Hematopoietic multipotent progenitor cell treated with erythropoietin and hydrocortisone succinate and interleukin-3 and kit ligand, for 8 days (in vitro differentiated cells): ENCODE measurements around the gene ATG10.
"Not testable (repeated sequence)": the region's sequence is repeated elsewhere in the genome, so short reads cannot be mapped to it uniquely, and the experiment has no call there.

ENCODE experiments used
- DNase-seq: peaks from one replicate; pipeline ENCODE4 v3.0.0-alpha.2; 2015

Gene ATG10

DNA sequence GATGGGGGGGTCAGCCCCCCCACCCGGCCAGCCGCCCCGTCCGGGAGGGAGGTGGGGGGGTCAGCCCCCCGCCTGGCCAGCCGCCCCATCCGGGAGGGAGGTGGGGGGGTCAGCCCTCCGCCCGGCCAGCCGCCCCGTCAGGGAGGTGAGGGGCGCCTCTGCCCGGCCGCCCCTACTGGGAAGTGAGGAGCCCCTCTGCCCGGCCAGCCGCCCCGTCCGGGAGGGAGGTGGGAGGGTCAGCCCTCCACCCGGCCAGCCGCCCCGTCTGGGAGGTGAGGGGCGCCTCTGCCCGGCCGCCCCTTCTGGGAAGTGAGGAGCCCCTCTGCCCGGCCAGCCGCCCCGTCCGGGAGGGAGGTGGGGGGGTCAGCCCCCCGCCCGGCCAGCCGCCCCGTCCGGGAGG is 168.0 kb downstream of the ATG10 start:
- not testable (repeated sequence) for DNase-seq

DNA sequence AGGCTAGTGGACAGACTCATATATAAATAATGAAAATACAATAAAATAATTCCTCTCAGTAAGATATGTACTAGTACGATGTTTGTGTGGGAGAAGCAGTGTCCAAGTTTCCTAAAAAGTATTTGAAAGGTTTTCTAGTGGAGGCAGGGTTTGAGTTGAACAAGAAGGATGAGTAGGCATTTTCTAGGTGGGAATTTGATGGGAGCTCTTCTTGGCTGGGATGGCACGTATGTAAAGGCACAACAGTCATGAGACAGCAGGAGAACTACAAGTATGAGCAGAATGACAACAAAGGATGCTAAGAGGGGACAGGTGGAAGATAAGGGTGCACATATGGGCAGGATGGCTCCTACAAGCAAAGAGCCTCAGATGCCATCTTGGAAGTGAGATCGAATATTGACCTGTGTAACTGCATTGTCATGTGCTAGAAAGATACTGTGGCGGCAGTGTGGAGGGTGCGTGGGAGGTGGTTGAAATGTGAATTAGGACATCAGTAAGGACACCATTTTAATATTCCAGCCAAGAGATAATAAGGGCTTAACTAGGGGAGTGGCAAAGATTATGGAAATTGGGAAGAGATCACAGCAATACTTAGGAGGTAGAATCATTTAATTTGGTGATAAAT is 170.5 kb downstream of the ATG10 start:
- no peak for DNase-seq

DNA sequence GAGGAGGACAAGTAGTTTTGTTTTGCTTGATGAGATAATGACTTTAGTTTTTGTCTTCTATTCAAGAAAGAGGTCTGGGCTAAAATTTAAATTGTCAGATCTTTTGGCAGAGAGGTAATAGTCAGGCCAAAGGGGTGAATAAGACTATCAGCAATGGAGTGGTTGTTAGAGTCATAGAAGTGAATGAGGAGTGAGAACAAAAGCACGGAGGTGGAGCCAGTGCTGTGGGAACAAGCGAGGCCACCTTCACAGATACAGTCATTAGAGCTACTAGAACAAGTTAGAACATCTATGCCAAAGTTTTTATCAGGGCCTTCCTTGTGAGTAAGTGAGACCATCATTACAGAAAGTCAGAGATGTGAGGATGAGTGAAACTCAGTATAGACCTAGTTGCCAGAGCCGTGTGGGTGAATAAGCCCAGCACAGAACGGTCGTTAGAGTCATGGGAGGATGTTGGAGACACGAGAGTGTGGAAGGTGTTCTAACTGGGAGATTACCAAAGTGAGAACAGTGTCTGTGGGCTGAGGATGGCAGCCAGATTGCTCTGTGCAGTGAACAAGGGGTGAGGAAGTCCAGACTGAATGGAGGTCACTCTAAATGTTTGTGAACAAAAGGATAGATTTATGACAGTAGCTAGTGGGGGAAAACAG is 171.2 kb downstream of the ATG10 start:
- DNase-seq, result no peak

DNA sequence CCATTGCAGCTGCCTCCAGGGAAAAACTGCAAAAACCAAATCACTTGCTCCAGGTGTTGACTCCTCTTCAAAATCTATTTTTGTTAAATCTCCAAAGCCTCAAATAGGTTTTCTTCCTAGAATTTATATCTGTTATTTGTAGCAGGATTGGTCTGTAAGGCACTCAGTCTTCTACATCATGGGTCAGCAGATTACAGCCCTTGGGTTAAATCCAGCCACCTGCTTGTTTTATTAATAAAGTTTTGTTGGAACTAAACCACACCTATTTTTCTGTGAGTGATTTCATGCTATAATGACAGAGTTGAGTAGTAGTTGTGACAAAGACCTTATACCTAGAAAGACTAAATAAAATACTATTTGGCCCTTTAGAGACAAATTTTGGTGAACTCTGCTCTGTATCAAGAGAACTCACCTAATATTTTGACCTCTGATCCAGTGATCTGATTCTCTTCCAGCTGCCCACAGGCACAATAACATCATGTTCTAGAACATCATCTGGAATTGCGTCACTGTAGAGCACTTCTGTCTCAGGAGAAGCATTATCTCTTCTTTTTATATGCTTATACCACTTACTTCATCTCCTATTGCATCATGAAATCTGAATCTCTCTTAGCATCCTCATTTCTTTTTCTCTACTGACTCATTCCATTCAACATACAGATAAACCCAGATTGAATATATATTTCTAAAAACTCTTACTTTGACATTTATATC is 176.2 kb downstream of the ATG10 start:
- no peak for DNase-seq

DNA sequence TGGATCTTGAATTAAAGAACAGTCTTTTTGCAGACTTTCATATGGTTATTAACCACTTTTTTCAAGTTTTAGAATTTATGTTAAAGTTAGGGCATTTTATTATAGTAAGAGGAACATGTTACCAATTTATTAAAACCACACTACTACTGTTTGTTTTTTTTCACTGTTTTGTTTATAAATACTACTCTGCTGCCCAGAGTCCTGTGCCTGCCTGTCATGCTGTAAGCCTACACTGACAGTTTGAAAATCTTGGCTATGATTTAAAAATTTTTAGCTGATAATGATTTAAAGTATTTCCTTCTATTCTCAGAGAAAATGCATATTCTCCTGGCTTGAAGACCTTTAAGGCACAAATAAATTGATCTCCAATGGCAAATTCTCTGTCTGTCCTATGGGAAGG is 177.6 kb downstream of the ATG10 start:
- no peak for DNase-seq

DNA sequence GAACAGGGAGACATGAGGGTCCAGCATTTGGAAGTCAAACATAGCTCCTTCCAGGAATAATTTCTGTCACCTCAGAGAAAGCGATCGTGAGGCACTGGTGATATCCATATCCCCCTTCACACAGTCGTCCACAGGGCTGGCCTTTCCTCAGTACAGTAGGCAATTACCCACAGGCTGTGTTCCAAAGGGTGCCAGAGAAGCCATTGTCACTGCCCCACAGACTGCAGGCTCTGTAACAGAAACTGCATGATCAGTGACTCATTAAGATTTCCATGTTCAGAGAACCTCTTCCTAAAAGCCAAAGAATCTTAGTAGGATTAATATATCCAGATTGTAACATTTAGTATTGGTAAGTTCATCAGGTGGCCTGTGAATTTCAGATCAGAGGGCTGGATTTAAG is 178.7 kb downstream of the ATG10 start:
- DNase-seq, result no peak

DNA sequence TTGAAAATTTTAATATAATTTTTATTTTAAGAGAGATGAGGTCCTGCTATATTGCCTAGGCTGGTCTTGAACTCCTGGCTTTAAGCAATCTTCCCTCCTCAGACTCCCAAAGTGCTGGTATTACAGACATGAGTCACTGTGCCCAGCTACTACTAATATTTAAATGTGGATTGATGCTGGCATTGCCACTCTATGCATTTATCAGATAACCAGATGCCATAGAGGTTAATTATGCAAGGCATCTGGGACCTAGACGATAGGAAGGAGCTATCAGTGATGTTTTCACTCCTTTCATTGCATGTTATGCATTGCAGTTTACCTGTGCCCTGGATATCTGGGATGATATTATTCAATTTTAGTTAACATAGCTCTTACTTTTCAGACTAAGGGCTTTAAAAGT is 179.4 kb downstream of the ATG10 start:
- DNase-seq, result peak; percentile 6

DNA sequence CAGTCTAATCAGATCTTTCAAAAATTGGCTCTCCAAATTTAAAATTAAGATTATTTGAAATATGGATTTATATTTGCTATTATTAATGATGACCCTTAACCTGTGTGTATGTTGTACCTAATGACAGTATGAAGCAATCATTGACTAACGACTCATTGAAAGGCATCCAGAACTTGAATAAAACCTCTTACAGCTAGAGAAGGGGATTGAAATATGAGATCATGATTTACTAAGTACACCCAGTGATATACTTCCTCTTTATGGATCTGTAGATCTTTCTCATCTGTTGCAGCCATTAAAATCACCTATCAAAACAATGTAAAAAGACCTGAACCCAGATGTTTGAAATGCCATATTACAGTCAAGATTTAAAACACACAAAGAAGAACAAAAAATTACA is 179.8 kb downstream of the ATG10 start:
- no peak for DNase-seq

DNA sequence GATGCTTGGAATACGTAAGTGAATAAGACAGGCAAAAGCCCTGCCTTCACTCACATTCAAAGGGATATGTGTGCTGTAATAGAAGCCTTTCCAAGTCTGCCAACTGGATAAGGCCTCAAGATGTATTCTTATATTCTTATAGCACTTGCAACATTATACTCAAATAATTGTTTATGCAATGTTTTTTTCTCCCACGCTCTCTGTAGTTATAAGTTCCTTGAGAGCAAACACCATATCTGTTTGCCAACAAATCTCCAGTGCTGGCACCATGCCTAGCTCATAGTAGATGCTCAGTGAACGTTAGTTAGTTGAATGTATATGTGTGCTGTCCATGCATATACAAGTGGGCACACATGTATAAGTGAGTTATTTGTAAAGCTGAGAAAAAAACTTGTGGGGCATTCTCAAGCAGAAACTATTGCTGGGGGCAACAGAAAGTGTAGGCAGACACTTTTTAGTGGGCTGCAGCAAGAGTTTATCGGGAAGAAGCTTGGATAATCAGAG is 181.2 kb downstream of the ATG10 start:
- no peak for DNase-seq

DNA sequence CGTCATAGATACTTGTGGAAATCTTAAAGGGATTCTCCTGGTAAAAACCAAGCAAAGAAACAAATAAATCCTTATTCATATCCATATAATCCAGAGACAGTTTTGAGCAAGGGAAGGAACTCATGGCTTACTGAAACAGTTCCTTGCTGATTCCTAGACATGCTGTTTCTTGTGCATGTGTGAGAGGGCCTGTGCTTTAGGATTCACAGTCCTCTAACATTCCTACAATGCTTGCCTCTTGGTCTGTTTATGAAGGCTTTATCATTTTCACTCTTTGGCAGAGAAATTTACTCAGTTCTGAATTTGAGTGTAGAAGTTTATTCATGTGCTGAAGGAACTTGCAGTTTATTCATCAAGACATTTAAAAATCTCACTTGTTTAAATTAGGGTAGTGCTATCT is 183.0 kb downstream of the ATG10 start:
- DNase-seq, result no peak

DNA sequence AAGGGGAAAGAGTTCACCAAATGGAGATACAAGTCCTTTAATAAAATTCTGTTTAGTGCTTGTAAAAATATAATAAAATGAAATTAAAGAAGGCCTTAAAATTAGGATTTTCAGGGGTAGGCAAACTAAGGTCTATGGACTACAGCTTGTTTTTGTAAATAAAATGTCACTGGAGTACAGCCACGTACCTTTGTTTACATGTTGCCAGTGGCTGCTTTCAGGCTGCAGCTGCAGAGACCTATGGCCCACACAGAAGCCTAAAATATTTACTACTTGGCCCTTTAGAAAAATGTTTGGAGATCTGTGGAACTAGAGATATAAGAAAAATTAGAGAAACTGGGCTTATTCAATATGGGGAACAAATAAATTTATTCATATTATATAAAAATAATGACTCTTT is 183.5 kb downstream of the ATG10 start:
- DNase-seq, result no peak

DNA sequence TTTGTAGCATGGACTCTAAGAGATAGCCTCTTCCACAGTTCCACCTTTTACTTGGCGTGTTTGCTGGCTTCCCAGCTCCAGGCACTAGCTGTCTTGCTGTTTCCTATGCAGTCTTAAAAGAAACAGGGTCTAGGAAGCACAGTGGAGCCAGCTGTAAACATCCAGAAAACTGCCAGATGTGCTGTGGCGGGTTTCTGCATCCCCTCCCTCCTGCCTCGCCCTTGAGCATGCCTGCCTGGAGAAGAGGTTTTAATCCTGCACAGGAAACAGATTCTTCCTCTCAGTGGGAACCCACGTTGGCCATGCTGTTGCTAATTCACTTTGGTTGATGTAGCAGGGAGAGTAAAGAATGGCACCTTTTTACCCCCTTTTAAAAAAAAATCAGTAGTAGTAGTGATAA is 185.1 kb downstream of the ATG10 start:
- DNase-seq, result no peak

DNA sequence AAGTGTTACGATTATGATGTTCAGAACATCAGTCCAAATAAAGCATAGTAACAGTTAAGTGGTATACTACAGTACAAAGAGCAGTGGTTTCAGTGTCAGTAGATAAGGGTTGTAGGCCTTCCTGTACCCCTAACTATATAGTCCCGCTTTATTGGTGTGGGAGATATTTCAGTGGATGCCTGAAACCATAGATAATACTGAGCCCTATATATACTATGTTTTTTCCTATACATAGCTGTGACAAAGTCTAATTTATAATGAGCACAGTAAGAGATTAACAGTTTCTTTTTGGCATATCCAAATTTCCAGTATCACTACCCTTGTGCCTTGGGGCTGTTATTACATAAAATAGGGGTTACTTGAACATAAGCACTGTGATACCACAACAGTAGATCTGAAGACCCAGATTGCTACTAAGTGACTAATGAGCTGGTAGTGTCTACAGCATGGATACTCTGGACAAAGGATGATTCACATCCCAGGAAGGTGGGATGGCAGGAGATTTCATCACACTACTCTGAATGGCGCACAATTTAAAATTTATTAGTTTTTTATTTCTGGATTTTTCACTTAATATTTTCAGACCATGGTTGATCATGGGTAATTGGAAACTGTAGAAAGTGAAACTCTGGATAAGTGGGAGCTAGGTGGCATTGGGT is 187.1 kb downstream of the ATG10 start:
- no peak for DNase-seq

DNA sequence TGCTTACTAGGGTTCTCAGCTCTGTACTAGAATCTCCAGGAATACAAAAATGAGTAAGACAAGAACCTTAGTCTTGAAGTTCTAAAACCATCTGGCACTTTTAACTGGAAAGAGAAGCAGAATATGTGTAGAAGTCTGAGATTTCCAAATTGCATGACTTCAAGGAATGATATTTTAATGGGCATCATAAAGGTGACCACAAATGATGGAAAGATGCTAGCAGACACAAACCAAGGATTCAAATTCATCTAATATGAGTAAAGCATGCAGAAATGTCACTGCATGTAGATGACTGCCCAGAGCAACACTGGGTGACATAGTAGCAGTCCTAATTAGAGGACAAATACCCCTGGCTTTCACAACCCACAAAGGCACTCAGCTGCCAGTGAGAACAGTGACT is 189.1 kb downstream of the ATG10 start:
- DNase-seq, result no peak

DNA sequence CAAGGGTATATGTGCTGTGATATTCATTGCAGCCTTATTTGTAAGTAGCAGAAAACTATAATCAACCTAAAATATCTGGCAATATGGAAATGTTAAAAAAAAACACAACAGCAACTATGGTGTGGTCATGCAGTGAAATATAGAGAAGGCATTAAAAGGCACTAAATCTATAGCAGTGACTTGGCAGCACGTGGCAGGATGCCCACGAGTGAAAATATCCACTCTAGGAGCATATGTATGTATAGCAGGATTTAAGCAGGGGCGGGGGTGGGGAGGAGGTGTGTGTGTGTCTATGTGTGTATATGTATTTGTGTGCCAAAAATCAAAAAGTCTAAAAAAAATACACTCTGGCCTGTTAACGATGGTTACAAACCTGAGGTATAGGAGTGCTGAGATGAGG is 190.8 kb downstream of the ATG10 start:
- no peak for DNase-seq

DNA sequence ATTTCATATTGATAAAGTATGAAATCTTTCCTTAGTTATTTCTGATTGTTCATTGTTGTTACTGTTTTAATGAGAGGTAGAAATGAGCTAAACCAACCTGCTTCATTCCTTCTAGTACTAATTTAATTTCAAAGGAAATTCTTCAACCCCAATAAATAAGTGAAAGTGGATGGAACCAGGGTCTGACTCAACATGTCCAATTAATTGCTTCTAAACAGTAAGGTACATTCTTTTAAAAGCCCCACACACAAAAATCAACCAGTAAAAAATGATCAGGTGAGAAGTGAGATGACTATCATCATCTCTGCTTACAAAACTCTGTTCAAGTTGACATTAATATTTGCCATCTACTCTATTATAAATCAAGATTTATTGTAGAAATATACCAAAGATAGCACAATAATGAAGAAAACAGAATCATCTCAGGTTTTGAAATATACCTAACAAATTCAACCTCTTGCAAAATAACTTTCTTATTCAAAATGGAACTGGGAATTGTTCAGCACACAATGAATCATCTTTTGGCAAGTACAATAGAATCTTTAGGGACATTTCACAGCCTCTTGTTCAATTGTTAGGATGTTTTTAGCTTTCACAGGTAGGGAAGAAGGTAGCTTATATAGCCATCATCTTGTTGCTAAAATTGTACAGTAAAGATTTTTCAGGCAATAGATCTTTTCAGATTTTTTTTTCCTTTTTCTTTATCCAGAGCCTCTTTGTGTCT is 191.8 kb downstream of the ATG10 start:
- no peak for DNase-seq

DNA sequence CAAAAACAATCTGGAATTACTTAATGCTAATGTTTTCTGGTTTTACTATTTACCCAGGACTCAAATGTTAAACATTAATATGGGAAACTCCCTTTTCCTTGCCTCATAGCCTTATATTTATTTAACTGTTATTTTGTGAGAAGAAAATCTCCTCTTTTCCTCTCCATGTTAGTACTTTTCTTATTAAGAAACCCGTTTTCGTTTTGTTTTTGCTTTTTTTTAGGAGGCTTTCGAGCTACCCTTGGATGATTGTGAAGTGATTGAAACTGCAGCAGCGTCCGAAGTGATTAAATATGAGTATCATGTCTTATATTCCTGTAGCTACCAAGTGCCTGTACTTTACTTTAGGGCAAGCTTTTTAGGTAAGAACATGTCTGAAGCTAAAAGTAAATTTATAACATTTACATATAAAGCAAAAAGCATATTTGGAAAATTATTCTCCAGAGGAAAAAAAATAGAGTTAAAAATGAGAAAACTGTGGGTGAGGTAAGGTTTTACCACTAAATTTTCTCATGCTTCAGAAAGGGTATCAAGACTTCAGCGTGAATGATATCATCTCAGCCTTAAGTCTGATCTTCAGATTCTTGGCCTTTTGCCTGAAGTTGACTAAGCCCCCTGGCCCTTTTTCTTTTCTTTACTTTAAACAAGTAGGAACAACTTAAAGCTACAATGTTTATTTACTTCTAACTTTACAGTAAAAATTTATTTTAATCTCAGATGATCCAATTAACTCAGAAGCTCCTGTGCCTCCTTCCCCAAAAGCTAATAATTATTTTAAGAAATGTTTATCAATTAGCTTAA is 192.6 kb downstream of the ATG10 start:
- no peak for DNase-seq

DNA sequence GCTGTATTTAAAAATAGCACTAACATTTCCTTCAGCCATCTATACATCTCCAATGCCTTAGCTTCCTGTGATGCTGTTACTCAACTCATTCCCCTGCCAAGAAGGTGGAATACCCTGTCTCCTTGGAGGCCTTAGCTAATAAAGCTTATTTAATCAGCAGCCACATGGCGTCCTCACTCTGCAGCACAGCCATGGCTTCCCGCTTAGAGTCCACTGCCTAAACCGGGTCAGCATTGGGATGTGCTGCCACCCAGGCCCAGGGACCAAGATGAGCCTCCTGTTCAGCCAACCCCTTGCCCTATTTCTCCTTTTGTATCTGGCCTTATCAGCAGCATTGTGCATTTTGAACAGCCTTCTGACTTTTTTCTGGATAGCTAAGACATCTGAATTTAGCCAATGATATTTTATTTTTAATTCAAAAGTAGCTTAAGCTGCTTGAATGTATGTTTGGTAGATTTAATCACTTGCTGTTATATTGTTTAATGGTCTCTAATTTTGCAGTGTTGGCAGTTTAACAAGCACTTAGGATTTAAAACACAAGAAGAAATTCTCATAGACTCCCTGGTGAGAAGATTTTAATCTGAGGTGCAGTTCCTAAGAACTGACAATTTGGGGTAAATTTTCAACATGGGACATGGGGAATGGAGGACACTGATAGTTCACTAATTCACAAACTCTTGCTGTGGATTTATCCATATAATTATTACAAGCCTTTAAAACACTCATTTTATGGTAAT is 193.3 kb downstream of the ATG10 start:
- DNase-seq, result no peak

DNA sequence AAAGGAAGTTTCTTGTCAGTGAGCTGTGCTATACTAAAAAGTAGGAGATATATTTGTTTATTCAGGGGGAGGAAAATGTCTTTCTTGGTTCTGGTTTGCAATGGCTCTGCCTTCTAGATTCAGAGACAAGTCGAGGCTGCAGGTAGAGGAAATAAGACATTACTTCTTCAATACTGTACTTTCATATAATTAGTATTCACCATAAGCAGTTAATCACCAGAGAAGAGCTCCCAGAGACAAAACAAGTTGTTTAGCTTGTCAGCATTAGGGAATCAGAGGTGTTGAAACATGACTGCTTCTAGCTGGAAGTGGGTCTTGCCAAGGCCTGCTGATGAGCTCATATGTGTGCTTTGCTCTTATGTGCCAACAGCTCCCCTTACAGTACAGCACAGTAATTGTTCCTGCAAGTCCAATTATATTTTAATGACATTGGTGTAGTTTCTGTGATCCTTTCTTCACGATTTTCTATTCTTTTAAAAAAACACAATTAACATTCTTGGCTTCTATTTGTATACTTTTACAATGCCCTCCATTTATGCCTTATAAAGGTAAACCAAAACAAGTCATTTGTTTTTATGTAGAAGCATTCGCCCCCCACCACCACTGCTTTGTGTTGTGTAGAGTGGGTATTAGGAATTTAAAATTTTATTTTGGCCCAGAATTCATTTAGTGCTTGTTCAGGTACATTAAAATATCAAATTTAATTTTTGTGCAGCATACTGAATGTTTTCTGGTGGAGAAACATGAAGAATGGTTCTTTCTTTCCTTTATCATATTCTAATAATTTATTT is 194.1 kb downstream of the ATG10 start:
- DNase-seq, result peak; percentile 76

DNA sequence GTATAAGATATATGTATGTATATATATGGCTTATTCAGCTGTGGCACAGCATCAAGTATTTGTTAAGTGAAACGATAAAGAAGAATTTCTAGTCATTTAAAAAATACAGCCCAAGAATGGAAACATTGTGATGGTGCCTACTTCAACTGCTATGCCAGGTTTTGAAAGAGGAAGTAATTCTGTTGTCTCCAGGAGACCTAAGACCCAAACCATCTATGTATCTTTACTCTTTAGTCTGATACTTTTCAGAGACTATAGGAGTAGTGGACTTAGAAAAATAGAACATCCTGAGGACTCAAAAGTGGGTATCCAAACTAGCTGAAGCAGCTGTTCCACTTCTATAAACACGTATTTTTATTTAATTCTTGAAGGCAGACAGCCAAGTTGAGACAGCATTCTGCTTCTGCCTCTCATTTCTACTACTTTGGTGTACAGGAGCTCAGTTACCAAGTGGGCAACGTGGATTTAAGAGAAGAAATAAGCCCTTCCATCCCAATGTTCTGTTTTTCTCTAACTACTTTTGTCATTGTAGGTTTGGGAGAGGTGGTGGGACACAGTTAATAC is 195.6 kb downstream of the ATG10 start:
- DNase-seq, result no peak
